ENCODE measurements around the gene ADAMTS15. TPM values are rescaled to one million over a fixed set of nuclear protein-coding genes. Genes with fewer than 3 reads are reported as not detected.

ADAMTS15 gene
- total RNA-seq, 1 donor from 2014 or later: 13.8 TPM

- Histone ChIP-seq H3K27me3 (ENCODE audit: insufficient read depth, low read length) (no peaks in the 10 kb centered on the region), H3K9ac (ENCODE audit: low read length) (no peak overlapping the region), H3K4me2 (ENCODE audit: low read length) (peak overlapping the region; percentile 51), H3K4me3 (ENCODE audit: insufficient read depth, low read depth, low read length) (no peak overlapping the region), H3K4me1 (ENCODE audit: insufficient read depth, low read length) (peaks cover 2% of the 10 kb centered on the region), H2AFZ (ENCODE audit: low read depth, low read length) (no peak overlapping the region), H3K79me2 (ENCODE audit: insufficient read depth, low read length) (no peaks in the 10 kb centered on the region), H3K9me3 (ENCODE audit: insufficient read depth, low read depth, low read length) (no peaks in the 10 kb centered on the region), H3K36me3 (ENCODE audit: insufficient read depth, low read length) (no peaks in the 10 kb centered on the region), H4K20me1 (ENCODE audit: insufficient read depth, low read length) (no peaks in the 10 kb centered on the region), H3K27ac (ENCODE audit: low read depth, low read length) (no peak overlapping the region)
- Mint-ChIP-seq H3K27ac (ENCODE audit: unreplicated experiment) (no peak overlapping the region), H3K4me1 (ENCODE audit: low read depth, unreplicated experiment) (peaks cover 3% of the 10 kb centered on the region), H3K9me3 (ENCODE audit: unreplicated experiment) (peaks cover 7% of the 10 kb centered on the region), H3K27me3 (ENCODE audit: low read depth, unreplicated experiment) (no peaks in the 10 kb centered on the region), H3K36me3 (ENCODE audit: low read depth, unreplicated experiment) (no peaks in the 10 kb centered on the region), H3K4me3 (ENCODE audit: unreplicated experiment) (no peak overlapping the region)
- peak; percentile 22 for DNase-seq (ENCODE audit: low read depth)
- no peak for TF ChIP-seq CTCF (IDR thresholded peaks at IDR 0.05; ENCODE audit: insufficient read depth, low read depth, low read length)
- no peak for TF ChIP-seq EZH2 (IDR thresholded peaks at IDR 0.05; ENCODE audit: insufficient read depth, low read length)
- FAIRE-seq: no peak
Measured at GRCh38 chr11:130499828-130500227, 51.4 kb downstream of the ADAMTS15 start.

- no peak for DNase-seq (ENCODE audit: low read depth)
- H3K9ac ChIP-seq (ENCODE audit: low read length): no peak overlapping the region
- FAIRE-seq: no peak
- peaks cover 3% of the 10 kb centered on the region for H3K4me1 Mint-ChIP-seq (ENCODE audit: low read depth, unreplicated experiment)
- H3K9me3 Mint-ChIP-seq (ENCODE audit: unreplicated experiment): peaks cover 20% of the 10 kb centered on the region
- H3K27ac Mint-ChIP-seq (ENCODE audit: unreplicated experiment): no peak overlapping the region
- no peaks in the 10 kb centered on the region for H3K36me3 ChIP-seq (ENCODE audit: insufficient read depth, low read length)
- no peak overlapping the region for H2AFZ ChIP-seq (ENCODE audit: low read depth, low read length)
- H3K4me3 Mint-ChIP-seq (ENCODE audit: unreplicated experiment): no peak overlapping the region
- TF ChIP-seq CTCF (IDR thresholded peaks at IDR 0.05; ENCODE audit: insufficient read depth, low read depth, low read length) (no peak), EZH2 (IDR thresholded peaks at IDR 0.05; ENCODE audit: insufficient read depth, low read length) (no peak)
- no peaks in the 10 kb centered on the region for H3K79me2 ChIP-seq (ENCODE audit: insufficient read depth, low read length)
- H3K27me3 ChIP-seq (ENCODE audit: insufficient read depth, low read length): no peaks in the 10 kb centered on the region
- no peak overlapping the region for H3K4me2 ChIP-seq (ENCODE audit: low read length)
- peaks cover 7% of the 10 kb centered on the region for H3K9me3 ChIP-seq (ENCODE audit: insufficient read depth, low read depth, low read length)
- H3K4me3 ChIP-seq (ENCODE audit: insufficient read depth, low read depth, low read length): no peak overlapping the region
- peaks cover 3% of the 10 kb centered on the region for H3K27me3 Mint-ChIP-seq (ENCODE audit: low read depth, unreplicated experiment)
- peaks cover 2% of the 10 kb centered on the region for H3K4me1 ChIP-seq (ENCODE audit: insufficient read depth, low read length)
- peaks cover 3% of the 10 kb centered on the region for H3K36me3 Mint-ChIP-seq (ENCODE audit: low read depth, unreplicated experiment)
- H3K27ac ChIP-seq (ENCODE audit: low read depth, low read length): no peak overlapping the region
- no peaks in the 10 kb centered on the region for H4K20me1 ChIP-seq (ENCODE audit: insufficient read depth, low read length)
Measured at GRCh38 chr11:130504317-130504716, 55.9 kb downstream of the ADAMTS15 start.

- no peak overlapping the region for H3K4me2 ChIP-seq (ENCODE audit: low read length)
- Mint-ChIP-seq H3K36me3 (ENCODE audit: low read depth, unreplicated experiment) (peaks cover 3% of the 10 kb centered on the region), H3K4me1 (ENCODE audit: low read depth, unreplicated experiment) (no peaks in the 10 kb centered on the region), H3K4me3 (ENCODE audit: unreplicated experiment) (no peak overlapping the region), H3K27me3 (ENCODE audit: low read depth, unreplicated experiment) (peaks cover 11% of the 10 kb centered on the region), H3K9me3 (ENCODE audit: unreplicated experiment) (peaks cover 16% of the 10 kb centered on the region), H3K27ac (ENCODE audit: unreplicated experiment) (no peak overlapping the region)
- H3K27me3 ChIP-seq (ENCODE audit: insufficient read depth, low read length): no peaks in the 10 kb centered on the region
- FAIRE-seq (no peak), DNase-seq (ENCODE audit: low read depth) (no peak)
- no peak overlapping the region for H3K4me3 ChIP-seq (ENCODE audit: insufficient read depth, low read depth, low read length)
- no peak overlapping the region for H3K27ac ChIP-seq (ENCODE audit: low read depth, low read length)
- TF ChIP-seq CTCF (IDR thresholded peaks at IDR 0.05; ENCODE audit: insufficient read depth, low read depth, low read length): no peak
- no peak for TF ChIP-seq EZH2 (IDR thresholded peaks at IDR 0.05; ENCODE audit: insufficient read depth, low read length)
- no peak overlapping the region for H3K9ac ChIP-seq (ENCODE audit: low read length)
- peaks cover 7% of the 10 kb centered on the region for H3K9me3 ChIP-seq (ENCODE audit: insufficient read depth, low read depth, low read length)
- no peaks in the 10 kb centered on the region for H3K36me3 ChIP-seq (ENCODE audit: insufficient read depth, low read length)
- H2AFZ ChIP-seq (ENCODE audit: low read depth, low read length): no peak overlapping the region
- H4K20me1 ChIP-seq (ENCODE audit: insufficient read depth, low read length): no peaks in the 10 kb centered on the region
- H3K79me2 ChIP-seq (ENCODE audit: insufficient read depth, low read length): no peaks in the 10 kb centered on the region
- H3K4me1 ChIP-seq (ENCODE audit: insufficient read depth, low read length): peaks cover 6% of the 10 kb centered on the region
Measured at GRCh38 chr11:130508913-130509312, 60.5 kb downstream of the ADAMTS15 start.
